Measurements from ENCODE around the gene SORL1.

The SORL1 gene

DNA sequence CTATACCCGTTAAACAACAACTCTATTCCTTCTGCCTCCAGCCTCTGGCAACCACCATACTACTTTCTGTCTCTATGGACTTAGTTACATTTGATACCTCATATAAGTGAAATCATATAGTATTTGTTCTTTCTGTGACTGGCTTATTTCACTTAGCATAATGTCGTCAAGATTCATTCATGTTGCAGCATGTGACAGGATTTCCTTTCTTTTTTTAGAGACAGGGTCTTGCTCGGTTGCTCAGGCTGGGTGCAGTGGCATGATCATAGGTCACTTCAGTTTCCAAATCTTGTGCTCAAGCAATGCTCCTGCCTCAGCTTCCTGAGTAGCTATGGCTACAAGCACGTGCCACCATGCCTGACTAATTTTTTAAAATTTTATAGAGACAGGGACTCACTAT is 29.4 kb upstream of the SORL1 start:
- DNase-seq = no peak

DNA sequence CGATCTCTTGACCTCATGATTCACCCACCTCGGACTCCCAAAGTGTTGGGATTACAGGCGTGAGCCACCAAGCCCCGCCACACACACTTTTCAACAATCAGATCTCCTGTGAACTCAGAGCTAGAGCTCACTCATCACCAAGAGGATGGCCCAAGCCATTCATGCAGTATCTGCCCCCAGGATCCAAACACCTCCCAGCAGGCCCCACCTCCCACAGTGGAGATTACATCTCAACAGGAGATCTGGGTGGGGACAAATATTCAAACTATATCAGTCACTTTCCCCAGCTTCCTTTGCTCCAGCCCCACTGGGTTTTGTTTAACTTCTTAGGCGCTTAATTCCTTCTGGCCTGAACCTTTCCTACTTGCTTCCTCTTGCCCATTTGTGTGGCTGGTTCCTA is 26.3 kb upstream of the SORL1 start:
- DNase-seq = no peak

DNA sequence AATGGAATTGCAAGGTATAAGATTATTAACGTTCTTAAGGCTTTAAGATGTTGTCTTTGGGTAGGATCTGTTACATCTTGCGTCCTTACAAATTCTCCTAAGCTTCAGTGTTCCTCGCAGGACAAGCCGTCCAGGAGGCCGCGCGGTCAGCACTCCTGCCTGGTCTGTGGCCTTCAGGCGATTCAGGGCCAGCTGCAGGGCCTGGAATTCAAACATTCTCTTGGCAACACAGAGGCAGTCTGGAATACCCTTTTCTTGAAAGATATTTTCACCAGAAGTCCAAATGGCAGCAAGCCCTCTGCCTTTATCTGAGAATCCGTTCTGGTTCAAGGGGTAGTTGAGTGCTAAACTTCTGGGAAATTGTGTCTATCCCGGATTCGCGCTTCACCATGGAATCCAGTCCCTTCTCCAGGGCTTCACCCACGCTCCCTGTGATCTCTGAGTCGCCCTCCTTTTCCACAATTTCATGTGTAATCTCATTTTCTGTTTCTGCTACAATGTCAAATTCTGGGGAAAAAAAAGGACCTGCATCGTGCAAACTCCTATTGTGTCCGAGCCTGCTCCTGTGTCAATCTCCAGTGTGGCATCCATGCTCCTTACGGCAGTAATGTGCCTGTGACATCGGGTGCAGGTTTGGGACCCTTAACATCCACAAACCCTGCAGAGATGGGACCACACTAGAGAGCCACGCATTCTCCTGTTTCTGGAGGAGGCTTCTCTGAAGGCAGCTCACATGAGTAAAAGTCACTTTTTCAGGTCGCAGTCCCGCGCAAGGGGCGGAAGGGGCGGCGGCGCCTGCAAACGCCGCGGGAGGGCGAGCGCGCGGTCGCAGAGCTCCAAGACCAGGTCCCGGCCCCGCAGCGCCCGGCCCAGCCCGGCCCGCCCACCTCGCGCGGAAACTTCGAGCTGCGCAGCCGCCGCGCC is 25.4 kb upstream of the SORL1 start:
- peak; percentile 49 for DNase-seq

DNA sequence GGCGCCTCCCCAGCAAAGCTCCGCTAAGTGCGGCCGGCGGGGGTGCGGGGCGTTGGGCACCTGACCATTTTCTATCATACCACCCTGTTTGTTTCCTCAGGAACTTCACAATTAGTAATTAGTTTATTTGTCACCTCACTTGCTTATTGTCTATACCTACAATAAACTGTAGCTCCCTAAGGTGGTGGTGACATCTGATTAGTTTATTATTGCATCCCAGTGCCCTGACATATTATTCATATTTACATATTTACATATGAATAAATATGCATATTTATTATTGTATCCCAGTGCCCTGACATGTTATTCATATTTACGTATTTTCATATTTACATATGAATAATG is 24.7 kb upstream of the SORL1 start:
- no peak for DNase-seq

DNA sequence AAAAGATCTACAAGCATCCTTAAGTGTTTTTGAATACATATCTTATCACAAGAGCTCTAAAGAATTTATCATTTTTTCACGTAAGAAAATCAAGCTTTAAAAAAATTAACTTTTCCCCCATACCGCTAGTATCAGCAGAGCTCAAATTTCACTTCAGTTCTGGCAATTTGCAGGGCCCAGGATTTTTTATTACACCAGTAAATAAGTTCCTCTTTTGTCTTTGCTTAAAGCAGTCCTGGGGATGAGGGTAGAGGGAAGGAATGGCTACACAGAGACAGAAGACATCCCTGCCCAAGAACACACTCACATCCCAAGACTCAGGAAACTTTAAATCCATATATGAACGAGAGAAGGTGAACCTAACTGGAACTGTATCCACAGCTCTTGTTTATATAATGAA is 22.6 kb upstream of the SORL1 start:
- no peak for DNase-seq

DNA sequence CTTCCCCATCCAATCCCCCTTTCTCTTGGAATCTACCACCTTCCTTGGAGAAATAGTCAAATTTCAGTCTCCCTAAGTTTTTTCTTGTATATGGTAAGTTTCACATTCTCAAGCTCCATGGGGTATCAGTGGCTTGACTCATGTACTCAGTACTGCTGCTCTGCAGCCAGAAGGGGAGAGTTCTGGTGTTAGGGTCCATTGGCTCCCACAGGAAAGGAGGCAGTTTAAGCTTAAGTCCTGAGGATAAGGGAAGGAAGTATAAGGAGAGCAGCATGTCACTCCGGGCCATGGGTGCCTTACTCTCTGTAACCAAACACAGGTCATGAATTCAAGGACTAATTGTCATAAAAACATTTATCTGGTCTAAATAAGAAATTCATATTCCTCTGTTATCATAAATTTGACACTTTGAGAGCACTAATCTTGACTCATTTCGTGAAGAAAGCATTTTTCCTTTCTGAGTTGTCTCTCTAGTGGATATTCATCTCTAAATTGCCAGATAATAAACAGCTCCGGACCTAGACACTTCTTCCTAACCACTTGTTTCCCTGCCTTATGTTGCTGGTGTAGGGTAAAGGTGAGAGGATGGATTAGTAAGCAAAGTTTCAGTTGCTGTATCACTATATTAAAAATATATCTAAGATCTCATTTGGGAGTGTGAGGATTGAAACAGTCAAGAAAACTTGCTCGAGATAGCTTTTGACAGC is 20.1 kb upstream of the SORL1 start:
- DNase-seq = no peak

DNA sequence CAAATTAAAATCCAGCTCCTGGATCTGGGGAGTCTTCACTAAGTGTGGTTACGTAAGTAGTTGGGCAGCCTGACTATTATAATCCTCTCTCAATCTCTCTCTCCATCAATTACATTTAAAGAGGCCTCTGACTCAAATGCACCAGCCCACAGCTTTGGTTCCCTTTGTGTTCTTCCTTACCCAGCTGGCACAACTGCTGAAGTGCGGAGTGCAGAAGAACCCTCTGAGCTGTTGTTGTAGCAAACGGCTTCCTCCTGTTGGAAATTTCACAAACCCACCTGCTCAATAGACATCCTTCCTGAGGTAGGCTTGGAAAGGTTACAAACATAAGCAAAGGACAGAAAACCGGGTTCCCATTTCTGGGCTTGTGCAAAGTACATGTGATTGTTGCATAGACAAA is 17.0 kb upstream of the SORL1 start:
- no peak for DNase-seq

DNA sequence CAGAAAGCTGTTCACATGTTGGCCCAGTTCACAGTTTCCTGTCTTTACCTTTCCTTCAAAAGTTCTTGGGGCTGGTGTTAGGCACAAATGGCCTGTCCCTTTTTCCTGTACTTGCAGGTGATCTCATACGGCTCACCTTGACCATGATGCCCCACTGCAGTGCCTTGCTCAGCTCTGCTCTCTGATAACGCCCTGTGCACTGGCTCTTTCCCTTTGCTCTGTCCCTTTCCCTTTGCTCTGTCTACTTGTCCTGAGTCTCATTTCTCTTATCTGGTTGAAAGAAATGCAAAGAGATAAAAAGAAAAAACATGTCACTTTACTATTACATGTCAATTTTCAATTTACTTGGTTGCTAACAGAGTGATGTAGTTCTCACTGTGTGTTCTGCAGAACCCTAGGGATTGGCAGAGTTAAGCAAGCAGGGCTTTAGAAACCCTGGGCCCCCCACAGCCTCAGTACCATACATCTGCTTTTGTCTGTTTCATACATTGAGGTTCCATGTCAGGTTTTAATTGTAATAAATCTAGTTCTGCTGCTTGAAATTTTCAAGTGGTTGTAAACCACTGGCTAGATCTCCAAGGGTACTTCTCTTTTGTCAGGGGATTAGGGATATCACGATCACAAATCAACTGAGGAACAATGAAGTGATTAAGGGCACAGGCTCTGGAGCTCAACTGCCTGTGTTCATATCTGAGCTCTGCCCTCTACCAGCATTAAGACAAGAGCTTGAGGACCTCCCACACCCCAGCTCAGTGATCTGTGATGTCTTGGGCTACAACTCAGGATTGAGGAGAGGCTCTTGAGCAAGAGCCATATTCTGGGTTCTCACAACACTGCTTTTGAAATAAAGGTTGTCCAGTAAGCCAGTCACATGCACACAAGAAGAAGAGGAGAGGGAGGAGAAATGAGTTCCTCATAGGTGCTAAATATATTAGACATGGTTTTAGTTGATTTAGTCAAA is 16.3 kb upstream of the SORL1 start:
- DNase-seq = no peak

DNA sequence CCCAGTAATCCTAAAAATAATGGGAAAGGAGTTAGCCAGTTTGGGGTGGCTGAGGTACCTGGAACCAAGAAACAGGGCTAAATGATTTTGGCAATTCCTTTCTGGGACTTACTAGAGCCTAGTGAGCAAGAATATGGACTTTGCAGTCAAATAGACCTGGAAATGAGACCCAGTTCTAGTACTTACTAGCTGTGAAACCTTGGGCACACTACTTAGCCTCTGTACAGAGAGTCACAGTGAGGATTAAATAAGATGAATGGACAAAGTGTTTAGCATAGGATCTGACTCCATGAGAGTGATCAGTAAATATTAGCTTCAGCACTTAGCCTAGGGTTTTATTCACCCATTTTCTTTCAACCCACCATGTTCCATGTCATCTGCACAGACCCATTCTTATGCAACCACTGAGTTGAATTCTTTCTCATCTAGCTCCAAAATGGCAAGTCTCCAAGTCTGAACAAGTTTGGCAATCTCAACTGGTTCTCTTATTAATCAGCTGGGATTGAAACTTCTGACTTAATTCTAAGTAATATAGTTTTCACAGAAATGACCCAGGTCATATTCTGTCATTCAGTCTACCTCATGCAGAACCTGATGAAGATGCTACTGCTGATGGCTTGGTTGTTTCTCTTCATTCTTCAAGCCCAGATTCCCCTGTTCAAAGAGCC is 15.0 kb upstream of the SORL1 start:
- no peak for DNase-seq

DNA sequence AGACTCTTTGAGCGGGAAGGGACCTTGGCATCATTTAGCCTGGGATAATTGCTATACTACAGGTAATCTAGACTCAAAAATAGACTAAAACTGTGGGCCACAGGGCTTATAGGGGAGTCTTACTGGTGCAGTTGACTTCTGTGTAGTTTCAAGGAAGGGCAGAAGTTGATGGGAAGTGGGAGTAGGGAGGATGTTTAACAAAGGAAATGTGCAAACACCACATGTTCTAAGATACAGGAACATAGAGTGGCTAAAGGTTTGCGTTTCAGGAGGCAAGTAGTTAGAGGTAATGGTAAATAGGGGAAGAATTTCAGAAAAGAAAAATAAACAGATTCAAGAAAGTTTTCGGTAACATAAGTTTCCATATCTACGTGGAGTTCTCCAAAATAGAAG is 14.4 kb upstream of the SORL1 start:
- no peak for DNase-seq

DNA sequence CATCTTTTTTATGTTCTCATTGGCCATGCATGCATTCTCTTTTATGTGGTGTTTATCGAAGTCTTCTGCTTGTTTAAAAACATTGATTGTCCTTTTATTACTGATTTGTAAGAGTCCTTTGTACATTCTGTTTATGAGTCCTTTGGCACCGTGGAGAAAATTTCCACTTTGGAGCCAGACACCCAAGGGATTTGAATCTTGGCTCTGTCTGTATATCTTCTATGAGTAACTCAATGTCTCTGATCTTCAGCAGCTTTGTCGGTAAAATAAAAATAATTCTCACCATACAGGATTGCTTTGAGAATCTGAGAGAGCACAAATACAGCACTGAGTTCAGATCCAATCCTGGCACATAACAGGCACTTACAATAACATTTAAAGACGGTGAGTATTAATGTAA is 12.8 kb upstream of the SORL1 start:
- no peak for DNase-seq

DNA sequence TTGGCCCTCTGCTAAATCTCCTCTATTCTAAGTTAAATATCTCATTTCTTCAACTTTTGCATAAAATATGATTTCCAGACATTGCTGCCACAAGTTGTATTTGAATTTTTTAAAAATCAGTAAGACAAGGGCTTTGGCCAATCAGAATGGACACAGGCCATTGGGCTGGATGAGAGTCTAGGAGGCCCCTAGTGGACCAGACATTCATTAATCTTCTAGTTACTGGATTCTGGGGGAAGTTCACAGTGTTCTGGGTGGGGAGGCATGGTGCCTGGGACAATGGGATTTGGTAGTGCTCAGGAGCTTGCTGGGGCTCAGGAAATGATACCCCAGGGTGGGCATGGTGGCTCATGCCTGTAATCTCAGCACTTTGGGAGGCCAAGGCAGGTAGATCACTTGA is 12.4 kb upstream of the SORL1 start:
- no peak for DNase-seq

DNA sequence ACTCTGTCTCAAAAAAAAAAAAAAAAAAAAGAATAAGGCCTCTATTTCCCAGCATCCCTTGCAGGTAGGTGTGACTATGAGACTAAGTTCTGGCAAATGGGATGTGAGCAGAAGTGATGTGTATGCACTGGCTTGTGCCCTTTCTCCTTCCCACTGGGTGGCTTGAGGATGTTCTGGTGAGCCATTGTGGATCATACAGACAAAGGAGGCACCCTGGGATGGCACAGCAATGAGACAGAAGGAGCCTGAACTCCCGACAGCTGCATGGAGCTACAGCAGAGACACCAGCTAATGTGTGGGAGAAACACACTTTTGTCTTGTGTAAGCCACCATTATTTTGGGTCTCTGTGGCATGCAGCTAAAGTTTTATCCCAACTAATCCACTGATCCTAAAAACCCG is 10.6 kb upstream of the SORL1 start:
- no peak for DNase-seq

DNA sequence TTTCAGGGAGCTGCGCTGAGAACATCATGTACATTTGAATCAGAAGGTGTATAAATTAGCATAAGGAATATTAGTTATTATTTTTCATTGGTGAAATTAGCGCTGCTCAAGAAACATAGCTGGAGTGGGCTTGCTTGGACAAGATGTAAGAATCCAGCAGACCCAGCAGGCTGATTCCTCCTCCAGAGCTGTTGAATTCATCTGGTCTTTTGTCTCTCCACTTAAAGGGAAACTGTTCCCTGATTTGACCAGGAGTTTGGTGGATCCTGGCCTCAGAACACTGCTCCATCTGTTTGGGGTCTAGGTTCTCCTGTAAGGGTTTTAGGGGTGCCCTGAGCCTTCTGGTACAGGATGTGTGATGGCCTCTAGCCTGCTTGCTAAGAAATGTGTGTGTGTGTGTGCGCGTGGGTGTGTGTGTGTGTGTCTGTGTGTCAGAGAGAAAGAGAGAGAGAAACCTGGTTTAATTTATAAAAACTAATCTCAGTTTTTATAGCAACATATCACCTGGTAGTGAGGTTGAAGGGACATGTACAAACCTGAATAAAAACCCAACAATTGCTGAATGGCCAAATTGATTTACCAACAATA is 8.3 kb upstream of the SORL1 start:
- DNase-seq = no peak

DNA sequence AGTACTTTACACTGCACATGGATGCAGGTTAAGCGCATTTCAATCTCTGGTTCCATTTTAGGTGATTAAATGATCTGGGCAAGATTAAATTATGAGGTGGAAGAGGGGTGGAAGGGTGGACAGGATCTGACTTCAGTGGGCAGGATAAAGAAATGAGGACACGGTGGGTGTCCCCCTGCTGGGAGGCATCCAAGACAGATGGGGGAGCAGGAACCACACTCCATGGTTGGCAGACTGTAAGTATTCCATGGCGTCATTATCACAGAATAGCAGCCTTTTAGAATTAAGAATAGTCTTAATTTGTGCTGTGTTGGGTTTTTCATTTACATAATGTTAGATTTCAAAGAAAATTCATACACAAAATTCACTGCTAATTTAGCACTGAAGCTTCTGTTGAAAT is 7.6 kb upstream of the SORL1 start:
- DNase-seq = no peak

DNA sequence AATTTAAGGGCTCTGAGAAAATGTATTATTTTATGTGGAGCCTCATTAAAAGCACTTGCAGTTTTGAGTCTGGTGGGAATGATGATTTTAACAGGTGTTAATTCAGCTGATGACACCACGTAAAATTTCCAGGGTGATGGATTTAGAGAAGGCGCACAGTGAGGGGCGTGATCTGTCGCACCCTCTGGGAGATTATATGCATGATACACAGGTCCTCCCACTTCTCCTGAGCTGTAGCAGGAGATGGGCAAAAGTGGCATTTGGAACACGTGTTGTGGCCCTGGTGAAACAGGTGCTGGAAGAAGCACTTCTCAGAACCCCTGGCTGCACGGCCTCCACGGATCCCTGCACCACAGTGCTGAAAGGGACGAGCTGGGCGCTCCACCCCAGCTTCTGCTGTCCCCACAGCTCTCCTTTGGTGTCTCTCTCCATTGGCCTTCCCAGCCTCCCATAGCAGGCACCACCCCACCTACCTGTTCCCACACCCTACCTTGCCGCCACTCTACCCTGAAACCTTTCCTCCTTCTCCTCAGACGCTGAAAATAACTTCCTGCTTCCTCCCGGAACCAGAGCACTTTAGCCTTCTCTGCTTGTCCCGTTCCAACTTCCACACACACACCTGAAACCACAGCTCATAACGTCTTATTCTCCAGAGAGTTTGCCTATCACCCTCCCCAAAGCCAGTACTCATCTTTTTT is 6.9 kb upstream of the SORL1 start:
- no peak for DNase-seq

DNA sequence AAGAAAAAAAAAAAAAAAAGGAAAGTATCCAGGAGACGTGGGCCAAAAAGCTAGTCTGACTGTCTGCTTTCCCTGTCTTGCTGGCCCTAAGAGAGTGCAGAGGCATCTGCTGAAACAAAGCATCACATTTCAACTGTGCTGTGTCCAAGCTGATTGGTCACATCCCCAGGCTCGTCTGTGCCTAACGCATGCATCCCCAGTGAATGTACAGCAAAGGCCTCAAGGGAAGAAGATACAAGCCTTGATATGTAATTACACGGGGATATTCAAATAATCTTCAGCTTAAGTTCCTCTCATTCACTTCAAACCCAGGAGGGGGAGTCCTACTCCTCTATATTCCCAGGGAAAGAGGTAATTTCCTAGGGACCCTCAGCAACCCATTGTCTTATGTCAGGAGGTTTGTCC is 5.4 kb upstream of the SORL1 start:
- no peak for DNase-seq

DNA sequence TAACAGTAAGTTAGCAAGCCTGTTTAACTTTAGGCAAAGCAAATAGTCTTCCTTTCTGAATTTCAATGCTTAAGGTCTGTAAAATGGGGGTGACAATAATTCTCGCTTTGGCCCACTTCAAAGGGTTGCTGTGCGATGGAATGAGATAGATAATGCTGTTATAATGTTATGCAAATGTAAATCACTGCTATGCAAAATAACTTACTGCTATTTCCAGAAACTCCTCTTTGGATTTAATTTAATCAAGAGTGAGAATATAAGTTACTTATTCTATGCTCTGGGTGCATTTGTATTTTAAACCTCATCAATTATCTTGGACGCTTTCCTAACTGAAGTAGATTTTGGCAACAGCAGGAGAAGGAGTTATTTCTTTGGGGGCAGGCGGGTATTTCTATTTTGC is 4.1 kb upstream of the SORL1 start:
- no peak for DNase-seq

DNA sequence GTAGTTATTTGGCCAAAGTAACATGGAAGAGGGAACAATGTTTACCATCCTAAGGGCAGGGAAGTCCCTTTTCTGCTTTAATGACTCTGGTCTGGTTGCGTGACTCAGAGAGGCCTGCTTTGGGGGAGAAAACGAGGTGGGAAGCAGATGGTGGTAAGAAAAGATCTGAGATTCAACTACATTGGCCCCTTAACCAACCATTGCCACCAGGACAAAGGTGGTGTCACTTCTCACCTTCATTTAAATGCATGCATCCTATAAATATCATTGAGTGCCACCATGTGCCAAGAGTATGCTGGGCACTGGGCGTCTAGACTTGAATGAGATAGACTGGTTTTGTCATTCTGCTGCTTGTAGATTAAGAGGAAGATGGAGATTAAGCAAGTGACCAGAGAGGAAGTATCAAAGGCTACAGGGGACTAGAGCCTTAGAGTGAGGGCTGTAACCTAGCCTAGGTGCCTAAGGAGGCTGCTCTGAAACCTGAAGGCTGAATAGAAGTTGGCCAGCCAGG is 3.6 kb upstream of the SORL1 start:
- DNase-seq = no peak

DNA sequence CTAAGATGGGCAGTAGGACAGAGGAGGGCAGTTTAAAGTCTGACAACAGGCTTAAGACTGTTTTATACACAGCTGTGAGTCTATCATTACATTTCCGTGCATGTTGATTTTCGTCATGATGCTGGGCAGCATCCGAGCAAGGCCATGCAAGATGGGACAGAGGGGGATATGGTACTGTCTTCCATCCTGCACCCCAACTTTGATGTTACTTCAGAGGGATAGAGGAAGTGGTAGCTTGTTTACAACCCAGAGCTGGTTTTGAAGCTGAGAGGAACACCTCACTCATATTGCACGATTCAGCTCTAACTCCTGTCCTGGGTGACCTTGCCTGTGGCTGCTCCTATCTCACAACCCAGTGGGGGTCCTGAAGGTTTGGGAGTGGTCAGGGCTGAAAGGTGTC is 3.0 kb upstream of the SORL1 start:
- no peak for DNase-seq

DNA sequence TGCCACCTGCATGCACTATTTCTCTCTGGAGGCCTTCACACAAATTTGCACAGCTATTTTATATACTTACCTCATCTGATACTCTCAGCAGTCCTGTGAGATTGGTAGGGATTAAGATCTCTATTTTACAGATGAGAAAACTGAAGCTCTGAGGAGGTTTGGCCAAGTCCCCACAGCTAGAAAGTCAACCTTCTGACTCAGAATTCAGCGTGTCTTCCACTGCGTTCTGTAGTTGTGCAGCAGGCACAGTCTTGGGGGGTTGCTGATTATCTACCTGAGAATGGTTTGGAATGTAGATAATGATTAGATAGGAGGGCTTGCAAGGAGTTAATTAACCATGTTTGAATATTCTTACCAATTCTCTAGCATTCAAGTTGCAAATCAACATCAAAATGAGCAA is 2.5 kb upstream of the SORL1 start:
- DNase-seq = no peak

Measured in right kidney (tissue), 1 donor.